Hepatocyte (in vitro differentiated cells): Measurements from ENCODE around the gene TAAR9. TPM values are rescaled to one million over a fixed set of nuclear protein-coding genes. Genes with fewer than 3 reads are reported as not detected.

Experiments used
- DNase-seq: peaks from one replicate; pipeline ENCODE4 v3.0.0-alpha.2; 2016; ENCODE audit warnings: low spot score
- H2AFZ ChIP-seq: fragments of 200-600 bp; sonication (generic); 2 replicates; pipeline ENCODE4 v1.6.0; 2016; ENCODE audit warnings: antibody characterized with exemption, mild to moderate bottlenecking
- H3K27ac ChIP-seq: fragments of 200-600 bp; sonication (generic); 2 replicates; pipeline ENCODE4 v1.5.1; 2016; ENCODE audit warnings: mild to moderate bottlenecking
- H3K27me3 ChIP-seq: fragments of 200-600 bp; sonication (generic); 2 replicates; pipeline ENCODE4 v1.6.1; 2016
- H3K36me3 ChIP-seq: fragments of 200-600 bp; sonication (generic); replicated peaks from 2 replicates; pipeline ENCODE4 v1.5.1; 2016; ENCODE audit warnings: low read depth; ENCODE audit not compliant: insufficient read depth
- H3K4me1 ChIP-seq: fragments of 200-600 bp; sonication (generic); 2 replicates; pipeline ENCODE4 v1.5.1; 2016; ENCODE audit warnings: mild to moderate bottlenecking, moderate library complexity; ENCODE audit not compliant: insufficient read depth
- H3K4me2 ChIP-seq: fragments of 200-600 bp; sonication (generic); 2 replicates; pipeline ENCODE4 v1.6.0; 2016
- H3K4me3 ChIP-seq: fragments of 200-600 bp; sonication (generic); 2 replicates; pipeline ENCODE4 v1.5.1; 2016; ENCODE audit warnings: mild to moderate bottlenecking
- H3K79me2 ChIP-seq: fragments of 200-600 bp; sonication (generic); 2 replicates; pipeline ENCODE4 v1.6.0; 2017; ENCODE audit warnings: mild to moderate bottlenecking
- H3K9me2 ChIP-seq: fragments of 200-600 bp; sonication (generic); replicated peaks from 2 replicates; pipeline ENCODE4 v1.6.0; 2017; ENCODE audit warnings: mild to moderate bottlenecking; ENCODE audit not compliant: insufficient read depth
- H3K9me3 ChIP-seq: fragments of 200-600 bp; sonication (generic); 2 replicates; pipeline ENCODE4 v1.5.1; 2016; ENCODE audit warnings: low read depth, mild to moderate bottlenecking
- H4K20me1 ChIP-seq: fragments of 200-600 bp; sonication (generic); 2 replicates; pipeline ENCODE4 v1.6.0; 2016; ENCODE audit warnings: mild to moderate bottlenecking; ENCODE audit not compliant: insufficient read depth, poor library complexity, severe bottlenecking
- EZH2 ChIP-seq: fragments of 200-600 bp; sonication (generic); IDR thresholded peaks from 2 replicates; pipeline ENCODE4 v1.6.1; 2016; ENCODE audit warnings: antibody characterized with exemption, mild to moderate bottlenecking, borderline replicate concordance
- EZH2phosphoT487 ChIP-seq: fragments of 200-600 bp; sonication (generic); IDR thresholded peaks from one replicate; pipeline ENCODE4 v1.6.1; 2018; ENCODE audit warnings: antibody characterized with exemption, mild to moderate bottlenecking, low read depth, moderate library complexity; ENCODE audit not compliant: unreplicated experiment, severe bottlenecking
- WGBS: methylation state at CpG from one replicate; pipeline ENCODE4 v1.1.6; 2016; ENCODE audit warnings: low lambda C conversion rate; ENCODE audit errors: missing lambda C conversion rate; 5-methylcytosine and 5-hydroxymethylcytosine counted together
- polyA plus RNA-seq: library from polyadenylated mRNA; unstranded; fragments of >200 nt; fragmentation: Nextera tagmentation; extraction: Ambion mirVana; gene quantifications from 2 replicates; pipeline ENCODE4 v1.2.1, GENCODE V29; 2016
- total RNA-seq: library from RNA; depleted of rRNA; stranded (reverse); fragments of >200 nt; gene quantifications from 2 replicates; pipeline ENCODE4 v1.2.3, GENCODE V29; 2014
- TF ChIP-seq, protein P1 (sequence below): fragments of 200-600 bp; sonication (generic); IDR thresholded peaks from 2 replicates; pipeline ENCODE4 v1.5.1; 2016; ENCODE audit warnings: antibody characterized with exemption, mild to moderate bottlenecking; ENCODE audit not compliant: poor library complexity

TAAR9 gene
- total and polyA plus RNA-seq, 2 experiments from 2014 or later: not detected

DNA sequence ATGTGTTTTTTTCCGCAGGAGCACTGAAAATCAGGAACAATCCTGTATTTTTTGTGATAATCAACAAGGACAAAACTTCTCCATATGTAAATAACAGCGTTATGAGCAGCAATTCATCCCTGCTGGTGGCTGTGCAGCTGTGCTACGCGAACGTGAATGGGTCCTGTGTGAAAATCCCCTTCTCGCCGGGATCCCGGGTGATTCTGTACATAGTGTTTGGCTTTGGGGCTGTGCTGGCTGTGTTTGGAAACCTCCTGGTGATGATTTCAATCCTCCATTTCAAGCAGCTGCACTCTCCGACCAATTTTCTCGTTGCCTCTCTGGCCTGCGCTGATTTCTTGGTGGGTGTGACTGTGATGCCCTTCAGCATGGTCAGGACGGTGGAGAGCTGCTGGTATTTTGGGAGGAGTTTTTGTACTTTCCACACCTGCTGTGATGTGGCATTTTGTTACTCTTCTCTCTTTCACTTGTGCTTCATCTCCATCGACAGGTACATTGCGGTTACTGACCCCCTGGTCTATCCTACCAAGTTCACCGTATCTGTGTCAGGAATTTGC lies 32.2 kb downstream of the TAAR9 start, which contains the start of gene TAAR6:
TAAR6 (plus strand) TSS at position 102 of the 557 bp plus-strand sequence; CDS start at position 102, 0 bp downstream.
- Histone ChIP-seq H4K20me1 (no peaks in the 10 kb centered on the region), H2AFZ (no peak within 1 kb of the TSS)
- WGBS: 84% methylated on average over 15 of the region's 15 CpGs

DNA sequence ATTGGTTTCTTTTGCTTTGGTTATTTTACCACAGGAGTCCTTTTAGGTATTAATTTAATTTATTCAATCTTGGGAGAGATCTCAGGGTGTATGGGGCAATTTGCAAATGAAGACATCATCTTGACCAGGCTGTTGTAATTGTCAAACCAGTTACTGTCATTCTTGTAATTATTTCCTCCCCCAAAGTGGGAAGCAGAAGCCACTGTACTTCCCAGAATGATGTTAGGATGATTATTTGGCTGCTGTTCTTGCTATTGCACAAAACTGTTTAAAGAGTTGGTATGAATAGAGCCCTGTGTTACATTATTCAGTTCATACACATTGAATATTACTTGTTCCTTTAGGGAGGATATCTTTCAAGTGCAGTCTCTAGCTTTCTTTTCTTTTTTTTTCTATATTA lies 33.7 kb downstream of the TAAR9 start:
- Histone ChIP-seq H4K20me1 (no peaks in the 10 kb centered on the region), H3K4me3 (no peak overlapping the region), H3K9me2 (no peaks in the 10 kb centered on the region), H3K9me3 (no peaks in the 10 kb centered on the region), H3K27me3 (no peaks in the 10 kb centered on the region), H3K4me1 (no peaks in the 10 kb centered on the region), H3K79me2 (no peaks in the 10 kb centered on the region), H3K4me2 (no peak overlapping the region), H3K27ac (no peak overlapping the region), H2AFZ (no peak overlapping the region), H3K36me3 (no peaks in the 10 kb centered on the region)
- TF ChIP-seq EZH2phosphoT487 (no peak), EZH2 (no peak)
- TF ChIP-seq, protein P1, sequence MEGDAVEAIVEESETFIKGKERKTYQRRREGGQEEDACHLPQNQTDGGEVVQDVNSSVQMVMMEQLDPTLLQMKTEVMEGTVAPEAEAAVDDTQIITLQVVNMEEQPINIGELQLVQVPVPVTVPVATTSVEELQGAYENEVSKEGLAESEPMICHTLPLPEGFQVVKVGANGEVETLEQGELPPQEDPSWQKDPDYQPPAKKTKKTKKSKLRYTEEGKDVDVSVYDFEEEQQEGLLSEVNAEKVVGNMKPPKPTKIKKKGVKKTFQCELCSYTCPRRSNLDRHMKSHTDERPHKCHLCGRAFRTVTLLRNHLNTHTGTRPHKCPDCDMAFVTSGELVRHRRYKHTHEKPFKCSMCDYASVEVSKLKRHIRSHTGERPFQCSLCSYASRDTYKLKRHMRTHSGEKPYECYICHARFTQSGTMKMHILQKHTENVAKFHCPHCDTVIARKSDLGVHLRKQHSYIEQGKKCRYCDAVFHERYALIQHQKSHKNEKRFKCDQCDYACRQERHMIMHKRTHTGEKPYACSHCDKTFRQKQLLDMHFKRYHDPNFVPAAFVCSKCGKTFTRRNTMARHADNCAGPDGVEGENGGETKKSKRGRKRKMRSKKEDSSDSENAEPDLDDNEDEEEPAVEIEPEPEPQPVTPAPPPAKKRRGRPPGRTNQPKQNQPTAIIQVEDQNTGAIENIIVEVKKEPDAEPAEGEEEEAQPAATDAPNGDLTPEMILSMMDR: no peak
- no peak for DNase-seq

More for the DNA sequence above, 32.2 kb downstream of the TAAR9 start, which contains the start of gene TAAR6:
- Histone ChIP-seq H3K36me3 (no peaks in the 10 kb centered on the region), H3K9me3 (no peaks in the 10 kb centered on the region), H3K4me3 (no peak within 1 kb of the TSS), H3K27me3 (no peaks in the 10 kb centered on the region), H3K9me2 (no peaks in the 10 kb centered on the region), H3K27ac (no peak within 1 kb of the TSS), H3K79me2 (no peaks in the 10 kb centered on the region), H3K4me2 (no peak within 1 kb of the TSS), H3K4me1 (no peaks in the 10 kb centered on the region)
- no peak for TF ChIP-seq EZH2
- no peak for TF ChIP-seq EZH2phosphoT487
- TF ChIP-seq, protein P1: no peak
- no peak for DNase-seq

DNA sequence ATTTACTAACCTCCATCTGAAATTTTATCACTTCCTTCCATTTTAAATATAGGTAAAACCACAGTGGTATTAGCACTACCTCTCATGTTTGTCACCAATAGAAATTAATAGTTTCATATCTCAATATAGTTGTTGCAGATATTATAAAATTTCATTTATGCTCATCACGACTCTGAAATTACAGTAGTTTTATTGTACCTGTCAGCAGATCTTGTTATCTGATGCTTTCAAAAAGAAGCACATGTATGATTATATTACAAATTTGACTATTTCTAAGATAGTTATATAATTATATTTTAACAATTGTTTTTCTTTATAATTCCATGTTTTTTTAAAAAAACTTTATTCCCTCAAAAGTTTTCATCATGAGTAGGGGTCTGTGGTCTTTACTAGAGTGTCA lies 46.6 kb downstream of the TAAR9 start:
- TF ChIP-seq EZH2phosphoT487: no peak
- TF ChIP-seq EZH2: no peak
- TF ChIP-seq, protein P1: no peak
- Histone ChIP-seq H3K27me3 (no peaks in the 10 kb centered on the region), H3K9me2 (no peaks in the 10 kb centered on the region), H3K4me3 (no peak overlapping the region), H3K4me1 (no peaks in the 10 kb centered on the region), H3K79me2 (no peaks in the 10 kb centered on the region), H3K36me3 (no peaks in the 10 kb centered on the region), H3K27ac (no peak overlapping the region), H4K20me1 (no peaks in the 10 kb centered on the region), H3K4me2 (no peak overlapping the region), H2AFZ (no peak overlapping the region), H3K9me3 (no peaks in the 10 kb centered on the region)
- WGBS: 85% methylated on average over 1 of the region's 1 CpG
- DNase-seq: no peak

DNA sequence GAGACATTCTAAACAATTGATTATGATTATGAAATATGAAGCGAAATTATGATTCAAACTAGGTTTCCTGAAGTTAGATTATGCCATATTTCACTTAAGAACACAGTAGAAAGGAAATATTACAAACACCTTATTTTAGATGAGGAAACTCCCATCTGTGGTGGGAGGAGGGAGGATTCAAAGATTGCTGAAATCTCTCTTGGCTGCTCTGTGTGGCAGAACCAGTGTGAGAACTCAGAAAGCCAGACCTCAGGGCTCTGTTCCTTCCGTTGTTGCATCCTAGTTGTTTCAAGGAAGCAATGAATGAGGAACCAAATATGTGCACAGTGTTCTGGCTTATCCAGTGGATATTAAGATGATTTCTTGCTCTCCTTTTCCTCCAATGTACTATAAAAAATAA lies 49.3 kb downstream of the TAAR9 start:
- Histone ChIP-seq H3K4me1 (no peaks in the 10 kb centered on the region), H3K9me3 (no peaks in the 10 kb centered on the region), H3K36me3 (no peaks in the 10 kb centered on the region), H3K4me2 (no peak overlapping the region), H3K79me2 (no peaks in the 10 kb centered on the region), H4K20me1 (no peaks in the 10 kb centered on the region), H3K27me3 (no peaks in the 10 kb centered on the region), H2AFZ (no peak overlapping the region), H3K9me2 (no peaks in the 10 kb centered on the region), H3K4me3 (no peak overlapping the region), H3K27ac (no peak overlapping the region)
- 74% methylated on average over 2 of the region's 2 CpGs for WGBS
- DNase-seq: no peak
- TF ChIP-seq EZH2phosphoT487 (no peak), EZH2 (no peak)
- TF ChIP-seq, protein P1: no peak
